PC-9 (cell line): Measurements from ENCODE around the gene SMIM24.

Experiments
- CTCF ChIP-seq: fragments of 200-600 bp; sonication (generic); conservative IDR thresholded peaks from 2 replicates; pipeline ENCODE4 v1.6.1; 2017; ENCODE audit warnings: mixed run types, antibody characterized with exemption, mild to moderate bottlenecking, moderate library complexity
- EZH2 ChIP-seq: fragments of 200-600 bp; sonication (generic); IDR thresholded peaks from 2 replicates; pipeline ENCODE4 v1.8.0; 2017; ENCODE audit warnings: antibody characterized with exemption, low read depth

- TF ChIP-seq CTCF (no peak), EZH2 (no peak)
These were observed 29.4 kb downstream of the SMIM24 start for GRCh38 chr19:3450796-3451411.
